ENCODE data around the gene TRDMT1.

- no peak for TF ChIP-seq SIN3A (IDR thresholded peaks at IDR 0.05; ENCODE audit: borderline replicate concordance, insufficient read depth, low read length)
- TF ChIP-seq, protein P1, sequence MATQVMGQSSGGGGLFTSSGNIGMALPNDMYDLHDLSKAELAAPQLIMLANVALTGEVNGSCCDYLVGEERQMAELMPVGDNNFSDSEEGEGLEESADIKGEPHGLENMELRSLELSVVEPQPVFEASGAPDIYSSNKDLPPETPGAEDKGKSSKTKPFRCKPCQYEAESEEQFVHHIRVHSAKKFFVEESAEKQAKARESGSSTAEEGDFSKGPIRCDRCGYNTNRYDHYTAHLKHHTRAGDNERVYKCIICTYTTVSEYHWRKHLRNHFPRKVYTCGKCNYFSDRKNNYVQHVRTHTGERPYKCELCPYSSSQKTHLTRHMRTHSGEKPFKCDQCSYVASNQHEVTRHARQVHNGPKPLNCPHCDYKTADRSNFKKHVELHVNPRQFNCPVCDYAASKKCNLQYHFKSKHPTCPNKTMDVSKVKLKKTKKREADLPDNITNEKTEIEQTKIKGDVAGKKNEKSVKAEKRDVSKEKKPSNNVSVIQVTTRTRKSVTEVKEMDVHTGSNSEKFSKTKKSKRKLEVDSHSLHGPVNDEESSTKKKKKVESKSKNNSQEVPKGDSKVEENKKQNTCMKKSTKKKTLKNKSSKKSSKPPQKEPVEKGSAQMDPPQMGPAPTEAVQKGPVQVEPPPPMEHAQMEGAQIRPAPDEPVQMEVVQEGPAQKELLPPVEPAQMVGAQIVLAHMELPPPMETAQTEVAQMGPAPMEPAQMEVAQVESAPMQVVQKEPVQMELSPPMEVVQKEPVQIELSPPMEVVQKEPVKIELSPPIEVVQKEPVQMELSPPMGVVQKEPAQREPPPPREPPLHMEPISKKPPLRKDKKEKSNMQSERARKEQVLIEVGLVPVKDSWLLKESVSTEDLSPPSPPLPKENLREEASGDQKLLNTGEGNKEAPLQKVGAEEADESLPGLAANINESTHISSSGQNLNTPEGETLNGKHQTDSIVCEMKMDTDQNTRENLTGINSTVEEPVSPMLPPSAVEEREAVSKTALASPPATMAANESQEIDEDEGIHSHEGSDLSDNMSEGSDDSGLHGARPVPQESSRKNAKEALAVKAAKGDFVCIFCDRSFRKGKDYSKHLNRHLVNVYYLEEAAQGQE (IDR thresholded peaks at IDR 0.05; ENCODE audit: insufficient read depth in 1 of 2, low read depth in 2 of 2, low read length in 2 of 2): no peak
- TF ChIP-seq POLR2AphosphoS5 (IDR thresholded peaks at IDR 0.05; ENCODE audit: low read depth, low read length): no peak
- no peak for TF ChIP-seq FOXP2 (optimal IDR thresholded peaks at IDR 0.05; ENCODE audit: borderline replicate concordance, extremely low read depth, extremely low read length, insufficient read depth)
These were observed 15.6 kb downstream of the TRDMT1 start for GRCh38 chr10:17185873-17186272.

All from PFSK-1 (cell line).